Neural crest cell (in vitro differentiated cells): ENCODE measurements around the gene STRN3. TPM values are rescaled to one million over a fixed set of nuclear protein-coding genes. Genes with fewer than 3 reads are reported as not detected.
A peak's percentile ranks its signal among the peaks of the same experiment; 100 is the strongest.

Source experiments
- DNase-seq: peaks from one replicate; pipeline ENCODE4 v3.0.0; 2021; ENCODE audit warnings: low read depth, mixed read lengths, low spot score
- H3K27ac Mint-ChIP-seq: one replicate; pipeline ENCODE4 v1.8.0; 2021; ENCODE audit warnings: mild to moderate bottlenecking, mixed read lengths; ENCODE audit not compliant: unreplicated experiment
- H3K27me3 Mint-ChIP-seq: 2 replicates; pipeline ENCODE4 v1.8.0; 2021; ENCODE audit warnings: low read depth, mild to moderate bottlenecking, mixed read lengths
- H3K36me3 Mint-ChIP-seq: 2 replicates; pipeline ENCODE4 v1.8.0; 2021; ENCODE audit warnings: low read depth, mild to moderate bottlenecking, mixed read lengths
- H3K4me1 Mint-ChIP-seq: 2 replicates; pipeline ENCODE4 v1.8.0; 2021; ENCODE audit warnings: mixed read lengths
- H3K4me3 Mint-ChIP-seq: one replicate; pipeline ENCODE4 v1.8.0; 2021; ENCODE audit warnings: mild to moderate bottlenecking, mixed read lengths
- H3K9me3 Mint-ChIP-seq: 2 replicates; pipeline ENCODE4 v1.8.0; 2021; ENCODE audit warnings: mixed read lengths
- CTCF ChIP-seq: fragments of 200-600 bp; sonication (generic); conservative IDR thresholded peaks from 2 replicates; pipeline ENCODE4 v1.5.0; 2021; ENCODE audit warnings: antibody characterized with exemption, mild to moderate bottlenecking
- total RNA-seq: library from RNA; stranded (reverse); gene quantifications from 2 replicates; pipeline ENCODE4 v1.2.1, GENCODE V29; 2021

Gene STRN3
- total RNA-seq, 1 donor from 2014 or later: 37.8 TPM

- no peaks in the 10 kb centered on the region for H3K36me3 Mint-ChIP-seq
- H3K4me3 Mint-ChIP-seq: peak overlapping the region; percentile 17
- no peak overlapping the region for H3K27ac Mint-ChIP-seq
- H3K27me3 Mint-ChIP-seq: peaks cover 63% of the 10 kb centered on the region
- DNase-seq: no peak
- H3K9me3 Mint-ChIP-seq: no peaks in the 10 kb centered on the region
- H3K4me1 Mint-ChIP-seq: peaks cover 10% of the 10 kb centered on the region
- no peak for TF ChIP-seq CTCF
Observed at GRCh38 chr14:30872602-30873001, 153.6 kb downstream of the STRN3 start.

- no peak overlapping the region for H3K4me3 Mint-ChIP-seq
- H3K4me1 Mint-ChIP-seq: peaks cover 5% of the 10 kb centered on the region
- H3K27me3 Mint-ChIP-seq: peaks cover 35% of the 10 kb centered on the region
- TF ChIP-seq CTCF: no peak
- H3K36me3 Mint-ChIP-seq: no peaks in the 10 kb centered on the region
- H3K27ac Mint-ChIP-seq: no peak overlapping the region
- DNase-seq: no peak
- no peaks in the 10 kb centered on the region for H3K9me3 Mint-ChIP-seq
Observed at GRCh38 chr14:30869551-30870155, 156.5 kb downstream of the STRN3 start.

- Mint-ChIP-seq H3K4me1 (peaks cover 3% of the 10 kb centered on the region), H3K9me3 (no peaks in the 10 kb centered on the region), H3K27ac (no peak overlapping the region), H3K4me3 (no peak overlapping the region), H3K27me3 (peaks cover 30% of the 10 kb centered on the region), H3K36me3 (no peaks in the 10 kb centered on the region)
- no peak for DNase-seq
- TF ChIP-seq CTCF: no peak
Observed at GRCh38 chr14:30868736-30869135, 157.4 kb downstream of the STRN3 start.

- Mint-ChIP-seq H3K27ac (no peak overlapping the region), H3K27me3 (peaks cover 4% of the 10 kb centered on the region), H3K36me3 (no peaks in the 10 kb centered on the region), H3K4me3 (no peak overlapping the region), H3K4me1 (no peaks in the 10 kb centered on the region), H3K9me3 (no peaks in the 10 kb centered on the region)
- no peak for TF ChIP-seq CTCF
- no peak for DNase-seq
Observed at GRCh38 chr14:30864934-30865333, 161.2 kb downstream of the STRN3 start.

GRCh38 chr14:30861200-30861599 is 165.0 kb downstream of the STRN3 start:
- Mint-ChIP-seq H3K27ac (no peak overlapping the region), H3K4me1 (no peaks in the 10 kb centered on the region)
- TF ChIP-seq CTCF: no peak

More at GRCh38 chr14:30861200-30861599, 165.0 kb downstream of the STRN3 start:
- Mint-ChIP-seq H3K27me3 (peaks cover 2% of the 10 kb centered on the region), H3K4me3 (no peak overlapping the region), H3K36me3 (no peaks in the 10 kb centered on the region), H3K9me3 (no peaks in the 10 kb centered on the region)
- no peak for DNase-seq
